UCSD-AML1 (cell line): ENCODE measurements around the gene HDAC1.
"Not testable (repeated sequence)": the region's sequence is repeated elsewhere in the genome, so short reads cannot be mapped to it uniquely, and the experiment has no call there.

Experiments used
- DNase-seq: peaks from one replicate; lab custom pipeline; 2025; ENCODE audit not compliant: unreplicated experiment; lab: John Stamatoyannopoulos, UW

Gene HDAC1

GRCh38 chr1:32273391-32274208, 18.3 kb upstream of the HDAC1 start:
- DNase-seq, result no peak

- DNase-seq, result no peak
These were observed 17.1 kb upstream of the HDAC1 start for GRCh38 chr1:32274646-32275340.

- no peak for DNase-seq
These were observed 16.5 kb upstream of the HDAC1 start for GRCh38 chr1:32275424-32275823.

- no peak for DNase-seq
These were observed 15.7 kb upstream of the HDAC1 start for GRCh38 chr1:32276032-32276782.

- not testable (repeated sequence) for DNase-seq
These were observed 7.1 kb upstream of the HDAC1 start for GRCh38 chr1:32284777-32285176.

GRCh38 chr1:32285658-32286057, 6.2 kb upstream of the HDAC1 start:
- no peak for DNase-seq

GRCh38 chr1:32286763-32287162, 5.1 kb upstream of the HDAC1 start:
- DNase-seq, result no peak

GRCh38 chr1:32289256-32289655, 2.6 kb upstream of the HDAC1 start:
- no peak for DNase-seq

- DNase-seq, result no peak
These were observed 657 bp upstream of the HDAC1 start for GRCh38 chr1:32291145-32291707.

- not testable (repeated sequence) for DNase-seq
These were observed 6.3 kb downstream of the HDAC1 start for GRCh38 chr1:32298211-32298610.

- DNase-seq, result no peak
These were observed 7.4 kb downstream of the HDAC1 start for GRCh38 chr1:32299327-32299726.

- no peak for DNase-seq
These were observed 11.5 kb downstream of the HDAC1 start for GRCh38 chr1:32303358-32303757.

- no peak for DNase-seq
These were observed 12.2 kb downstream of the HDAC1 start for GRCh38 chr1:32303997-32304622.

GRCh38 chr1:32305310-32305709, 13.4 kb downstream of the HDAC1 start:
- DNase-seq, result no peak

GRCh38 chr1:32307324-32307723, 15.4 kb downstream of the HDAC1 start:
- DNase-seq, result no peak

- no peak for DNase-seq
These were observed 18.1 kb downstream of the HDAC1 start for GRCh38 chr1:32309960-32310359.

- DNase-seq, result no peak
These were observed 20.0 kb downstream of the HDAC1 start for GRCh38 chr1:32311709-32312393.

- DNase-seq, result no peak
These were observed 25.0 kb downstream of the HDAC1 start for GRCh38 chr1:32316903-32317277.

GRCh38 chr1:32318127-32318869, 26.4 kb downstream of the HDAC1 start:
- DNase-seq, result no peak
